ENCODE measurements around the gene FAM219A.
"Not testable (repeated sequence)": the region's sequence is repeated elsewhere in the genome, so short reads cannot be mapped to it uniquely, and the experiment has no call there.

Gene FAM219A

GRCh38 chr9:34376596-34377403 is 81.6 kb downstream of the FAM219A start, which contains the start of gene MYORG:
Gene MYORG (minus strand): TSS chr9:34376898. CDS start chr9:34372943, 3,955 bp downstream.
- DNase-seq (ENCODE audit: low spot score), result peak; percentile 97

GRCh38 chr9:34375901-34376595 is 82.3 kb downstream of the FAM219A start:
- peak; percentile 47 for DNase-seq (ENCODE audit: low spot score)

GRCh38 chr9:34374905-34375552 is 83.3 kb downstream of the FAM219A start:
- DNase-seq (ENCODE audit: low spot score), result peak; percentile 75

GRCh38 chr9:34374339-34374738 is 84.0 kb downstream of the FAM219A start:
- no peak for DNase-seq (ENCODE audit: low spot score)

- no peak for DNase-seq (ENCODE audit: low spot score)
These were observed 84.6 kb downstream of the FAM219A start for GRCh38 chr9:34373749-34374148.

GRCh38 chr9:34372467-34373011 is 85.8 kb downstream of the FAM219A start:
- DNase-seq (ENCODE audit: low spot score), result peak; percentile 15

GRCh38 chr9:34371886-34372466 is 86.4 kb downstream of the FAM219A start:
- DNase-seq (ENCODE audit: low spot score), result peak; percentile 10

- DNase-seq (ENCODE audit: low spot score), result no peak
These were observed 87.1 kb downstream of the FAM219A start for GRCh38 chr9:34370970-34371880.

- DNase-seq (ENCODE audit: low spot score), result no peak
These were observed 87.9 kb downstream of the FAM219A start for GRCh38 chr9:34370335-34370969.

GRCh38 chr9:34369636-34370035 is 88.7 kb downstream of the FAM219A start:
- no peak for DNase-seq (ENCODE audit: low spot score)

- not testable (repeated sequence) for DNase-seq (ENCODE audit: low spot score)
These were observed 89.6 kb downstream of the FAM219A start for GRCh38 chr9:34368796-34369195.

GRCh38 chr9:34367751-34368410 is 90.5 kb downstream of the FAM219A start:
- not testable (repeated sequence) for DNase-seq (ENCODE audit: low spot score)

- no peak for DNase-seq (ENCODE audit: low spot score)
These were observed 92.0 kb downstream of the FAM219A start for GRCh38 chr9:34366365-34366764.

- DNase-seq (ENCODE audit: low spot score), result no peak
These were observed 93.1 kb downstream of the FAM219A start for GRCh38 chr9:34365282-34365681.

- DNase-seq (ENCODE audit: low spot score), result peak; percentile 60
These were observed 94.6 kb downstream of the FAM219A start for GRCh38 chr9:34363619-34364351.

GRCh38 chr9:34362614-34363214 is 95.7 kb downstream of the FAM219A start:
- DNase-seq (ENCODE audit: low spot score), result no peak

- not testable (repeated sequence) for DNase-seq (ENCODE audit: low spot score)
These were observed 105.4 kb downstream of the FAM219A start for GRCh38 chr9:34352957-34353356.

- not testable (repeated sequence) for DNase-seq (ENCODE audit: low spot score)
These were observed 106.2 kb downstream of the FAM219A start for GRCh38 chr9:34352122-34352652.
